K562 (cell line): ENCODE measurements around the gene AQP6. TPM values are rescaled to one million over a fixed set of nuclear protein-coding genes. Genes with fewer than 3 reads are reported as not detected.

ENCODE experiments used
- HMG20B ChIP-seq: fragments of 250-450 bp; sonication (Bioruptor Pico); IDR thresholded peaks from 2 replicates; pipeline ENCODE4 v1.5.0; 2021; ENCODE audit warnings: mild to moderate bottlenecking
- PHF8 ChIP-seq: fragments of 200-600 bp; sonication (generic); IDR thresholded peaks from 2 replicates; pipeline ENCODE4 v1.6.1; 2012; ENCODE audit warnings: mixed run types, mild to moderate bottlenecking, inconsistent platforms, low read length, moderate library complexity, borderline replicate concordance
- PTRF ChIP-seq: fragments of 450-650 bp; IDR thresholded peaks from 2 replicates; pipeline ENCODE4 v1.6.1; 2016; ENCODE audit warnings: mild to moderate bottlenecking, missing genetic modification characterization, missing compliant biosample characterization
- RBM34 ChIP-seq: fragments of 200-400 bp; formaldehyde crosslinking; IDR thresholded peaks from 2 replicates; pipeline ENCODE4 v1.6.1; 2018; ENCODE audit warnings: low read length, borderline replicate concordance; ENCODE audit not compliant: insufficient read depth
- SAFB ChIP-seq: fragments of 200-400 bp; formaldehyde crosslinking; IDR thresholded peaks from 2 replicates; pipeline ENCODE4 v1.6.1; 2017; ENCODE audit warnings: low read depth, low read length, borderline replicate concordance
- SNAPC5 ChIP-seq: fragments of 250-450 bp; sonication (Bioruptor Pico); IDR thresholded peaks from 2 replicates; pipeline ENCODE4 v1.8.0; 2021; ENCODE audit warnings: moderate library complexity, mild to moderate bottlenecking, inconsistent platforms
- SNIP1 ChIP-seq: fragments of 450-650 bp; IDR thresholded peaks from 2 replicates; pipeline ENCODE4 v1.7.1; 2017; ENCODE audit warnings: low read depth, mild to moderate bottlenecking
- TFAM ChIP-seq: fragments of 250-450 bp; sonication (Bioruptor Pico); conservative IDR thresholded peaks from 2 replicates; pipeline ENCODE4 v1.5.0; 2021; ENCODE audit warnings: mild to moderate bottlenecking, moderate library complexity
- ZBTB8A ChIP-seq: fragments of 450-650 bp; IDR thresholded peaks from 2 replicates; pipeline ENCODE4 v1.6.1; 2018; ENCODE audit warnings: mild to moderate bottlenecking, moderate library complexity; ENCODE audit not compliant: partially characterized antibody
- ZBTB9 ChIP-seq: fragments of 450-650 bp; formaldehyde crosslinking; IDR thresholded peaks from 2 replicates; pipeline ENCODE4 v1.4.0; 2020; ENCODE audit warnings: mild to moderate bottlenecking, moderate library complexity
- ZNF444 ChIP-seq: fragments of 250-450 bp; sonication (Bioruptor Pico); IDR thresholded peaks from 2 replicates; pipeline ENCODE4 v1.4.0; 2020; ENCODE audit warnings: mild to moderate bottlenecking, moderate library complexity
- polyA plus RNA-seq, 8 experiments: library from polyadenylated mRNA; depleted of rRNA in 4 of 8; stranded (reverse) in 5 of 8; unstranded in 3 of 8; fragments of >200 nt; fragmentation: Nextera tagmentation in 2 of 8; fragmentation: Illumina TruSeq in 1 of 8; extraction: Ambion mirVana in 2 of 8; extraction: Trizol in 1 of 8; gene quantifications; 2 replicates each; pipeline versions ENCODE4 v1.2.1 to v1.2.3, GENCODE V29; 2011 to 2014; ENCODE audit warnings: inconsistent platforms in 1 of 8, missing spikeins in 1 of 8
- total RNA-seq, 7 experiments: library from RNA; depleted of rRNA in 6 of 7; stranded (reverse); fragments of >200 nt in 6 of 7; fragmentation: Illumina TruSeq in 2 of 7; extraction: Trizol in 2 of 7; gene quantifications; 2 replicates each; pipeline versions ENCODE4 v1.2.1 to v1.2.3, GENCODE V29; 2011 to 2021; ENCODE audit warnings: low replicate concordance in 1 of 7
- TF ChIP-seq, protein P1 (sequence below), 3 experiments: fragments of 200-800 bp in 1 of 3; sonication (Bioruptor generic) in 1 of 3; sonication (generic) in 1 of 3; formaldehyde crosslinking in 1 of 3; IDR thresholded peaks; 2 replicates each; pipeline versions ENCODE4 v1.6.1 to v1.8.0; 2016 to 2022; ENCODE audit warnings: mild to moderate bottlenecking in 2 of 3, missing compliant biosample characterization in 2 of 3, missing genetic modification characterization in 2 of 3, missing genetic modification reagents in 1 of 3
- TF ChIP-seq, protein P2 (sequence below): sonication (generic); formaldehyde crosslinking; IDR thresholded peaks from 2 replicates; pipeline ENCODE4 v1.8.0; 2022; ENCODE audit warnings: missing genetic modification reagents, mild to moderate bottlenecking, borderline replicate concordance
- TF ChIP-seq, protein P3 (sequence below): sonication (generic); formaldehyde crosslinking; IDR thresholded peaks from 2 replicates; pipeline ENCODE4 v1.9.0; 2022; ENCODE audit warnings: mild to moderate bottlenecking, missing genetic modification reagents
- TF ChIP-seq, protein P4 (sequence below): fragments of 250-450 bp; sonication (Bioruptor Pico); IDR thresholded peaks from 2 replicates; pipeline ENCODE4 v1.5.0; 2021; ENCODE audit warnings: mild to moderate bottlenecking, borderline replicate concordance
- TF ChIP-seq, protein P5 (sequence below): sonication (generic); formaldehyde crosslinking; IDR thresholded peaks from 2 replicates; pipeline ENCODE4 v1.8.1; 2023; ENCODE audit warnings: mild to moderate bottlenecking, missing genetic modification reagents

Gene AQP6
- total and polyA plus RNA-seq, 9 of the 15 experiments (the other 6 are each of a cell fraction or from before 2014, with no cell fraction given): 0.05 to 0.12 TPM; not detected in 7

DNA sequence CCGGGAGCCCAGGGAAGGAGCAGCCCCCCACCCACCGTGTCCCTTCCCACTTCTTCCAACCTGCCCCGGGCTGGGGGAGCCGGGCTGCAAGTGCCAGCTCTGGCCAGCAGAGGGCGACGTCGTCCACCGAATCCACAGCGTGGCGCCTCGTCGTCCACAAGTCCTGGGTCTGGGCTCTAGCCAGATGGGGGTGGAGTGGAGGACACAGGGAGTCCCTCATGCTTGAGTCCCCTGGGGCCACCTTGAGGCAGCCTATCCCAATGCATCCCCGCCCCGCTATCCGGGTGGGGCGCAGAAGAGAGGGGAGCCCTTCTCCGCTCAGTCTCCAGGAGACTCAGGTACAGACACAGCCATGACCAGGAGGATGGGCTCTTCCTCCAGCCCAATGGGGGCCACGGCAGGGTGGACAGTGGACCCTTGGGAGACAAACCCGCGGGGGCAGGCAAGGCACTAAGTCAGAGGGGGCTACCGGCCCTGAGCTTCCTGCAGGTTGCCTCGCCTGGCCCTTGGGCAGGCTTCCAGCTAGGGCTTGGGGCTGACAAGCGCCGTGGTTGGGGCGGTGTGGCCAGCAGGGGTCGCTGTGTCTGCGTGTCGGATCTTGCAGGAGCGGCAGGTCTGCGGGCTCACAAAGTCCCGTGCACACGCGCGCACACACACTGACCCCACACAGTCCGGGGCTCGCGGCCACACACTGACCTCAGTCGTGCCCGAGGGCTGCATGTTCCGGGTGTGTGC lies 5.5 kb upstream of the AQP6 start (continued):
- TF ChIP-seq, protein P1, sequence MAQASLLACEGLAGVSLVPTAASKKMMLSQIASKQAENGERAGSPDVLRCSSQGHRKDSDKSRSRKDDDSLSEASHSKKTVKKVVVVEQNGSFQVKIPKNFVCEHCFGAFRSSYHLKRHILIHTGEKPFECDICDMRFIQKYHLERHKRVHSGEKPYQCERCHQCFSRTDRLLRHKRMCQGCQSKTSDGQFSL (CRISPR knock-in tag; IDR thresholded peaks at IDR 0.05): peak; percentile 89
- TF ChIP-seq, protein P1 (tag; IDR thresholded peaks at IDR 0.05): peak in 1 of 2 experiments; percentile 58; a peak in 1 of 4 replicates
- TF ChIP-seq ZBTB9 (CRISPR knock-in tag): peak; percentile 83; the same call in 1 of the 2 replicates
- no peak for TF ChIP-seq ZBTB8A
- no peak for TF ChIP-seq TFAM (CRISPR knock-in tag)
- TF ChIP-seq, protein P2, sequence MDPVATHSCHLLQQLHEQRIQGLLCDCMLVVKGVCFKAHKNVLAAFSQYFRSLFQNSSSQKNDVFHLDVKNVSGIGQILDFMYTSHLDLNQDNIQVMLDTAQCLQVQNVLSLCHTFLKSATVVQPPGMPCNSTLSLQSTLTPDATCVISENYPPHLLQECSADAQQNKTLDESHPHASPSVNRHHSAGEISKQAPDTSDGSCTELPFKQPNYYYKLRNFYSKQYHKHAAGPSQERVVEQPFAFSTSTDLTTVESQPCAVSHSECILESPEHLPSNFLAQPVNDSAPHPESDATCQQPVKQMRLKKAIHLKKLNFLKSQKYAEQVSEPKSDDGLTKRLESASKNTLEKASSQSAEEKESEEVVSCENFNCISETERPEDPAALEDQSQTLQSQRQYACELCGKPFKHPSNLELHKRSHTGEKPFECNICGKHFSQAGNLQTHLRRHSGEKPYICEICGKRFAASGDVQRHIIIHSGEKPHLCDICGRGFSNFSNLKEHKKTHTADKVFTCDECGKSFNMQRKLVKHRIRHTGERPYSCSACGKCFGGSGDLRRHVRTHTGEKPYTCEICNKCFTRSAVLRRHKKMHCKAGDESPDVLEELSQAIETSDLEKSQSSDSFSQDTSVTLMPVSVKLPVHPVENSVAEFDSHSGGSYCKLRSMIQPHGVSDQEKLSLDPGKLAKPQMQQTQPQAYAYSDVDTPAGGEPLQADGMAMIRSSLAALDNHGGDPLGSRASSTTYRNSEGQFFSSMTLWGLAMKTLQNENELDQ (CRISPR knock-in tag): no peak
- no peak for TF ChIP-seq ZNF444 (CRISPR knock-in tag)
- TF ChIP-seq HMG20B (CRISPR knock-in tag): no peak
- TF ChIP-seq, protein P3, sequence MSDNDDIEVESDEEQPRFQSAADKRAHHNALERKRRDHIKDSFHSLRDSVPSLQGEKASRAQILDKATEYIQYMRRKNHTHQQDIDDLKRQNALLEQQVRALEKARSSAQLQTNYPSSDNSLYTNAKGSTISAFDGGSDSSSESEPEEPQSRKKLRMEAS: no peak; the same call in 1 of the 2 replicates
- no peak for TF ChIP-seq RBM34
- peak; percentile 77; the same call in 1 of the 2 replicates for TF ChIP-seq SAFB
- no peak for TF ChIP-seq SNAPC5 (CRISPR knock-in tag)
- TF ChIP-seq, protein P4, sequence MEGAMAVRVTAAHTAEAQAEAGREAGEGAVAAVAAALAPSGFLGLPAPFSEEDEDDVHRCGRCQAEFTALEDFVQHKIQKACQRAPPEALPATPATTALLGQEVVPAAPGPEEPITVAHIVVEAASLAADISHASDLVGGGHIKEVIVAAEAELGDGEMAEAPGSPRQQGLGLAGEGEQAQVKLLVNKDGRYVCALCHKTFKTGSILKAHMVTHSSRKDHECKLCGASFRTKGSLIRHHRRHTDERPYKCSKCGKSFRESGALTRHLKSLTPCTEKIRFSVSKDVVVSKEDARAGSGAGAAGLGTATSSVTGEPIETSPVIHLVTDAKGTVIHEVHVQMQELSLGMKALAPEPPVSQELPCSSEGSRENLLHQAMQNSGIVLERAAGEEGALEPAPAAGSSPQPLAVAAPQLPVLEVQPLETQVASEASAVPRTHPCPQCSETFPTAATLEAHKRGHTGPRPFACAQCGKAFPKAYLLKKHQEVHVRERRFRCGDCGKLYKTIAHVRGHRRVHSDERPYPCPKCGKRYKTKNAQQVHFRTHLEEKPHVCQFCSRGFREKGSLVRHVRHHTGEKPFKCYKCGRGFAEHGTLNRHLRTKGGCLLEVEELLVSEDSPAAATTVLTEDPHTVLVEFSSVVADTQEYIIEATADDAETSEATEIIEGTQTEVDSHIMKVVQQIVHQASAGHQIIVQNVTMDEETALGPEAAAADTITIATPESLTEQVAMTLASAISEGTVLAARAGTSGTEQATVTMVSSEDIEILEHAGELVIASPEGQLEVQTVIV: no peak
- TF ChIP-seq SNIP1: no peak
- peak; percentile 40; the same call in 1 of the 2 replicates for TF ChIP-seq PHF8
- TF ChIP-seq, protein P5, sequence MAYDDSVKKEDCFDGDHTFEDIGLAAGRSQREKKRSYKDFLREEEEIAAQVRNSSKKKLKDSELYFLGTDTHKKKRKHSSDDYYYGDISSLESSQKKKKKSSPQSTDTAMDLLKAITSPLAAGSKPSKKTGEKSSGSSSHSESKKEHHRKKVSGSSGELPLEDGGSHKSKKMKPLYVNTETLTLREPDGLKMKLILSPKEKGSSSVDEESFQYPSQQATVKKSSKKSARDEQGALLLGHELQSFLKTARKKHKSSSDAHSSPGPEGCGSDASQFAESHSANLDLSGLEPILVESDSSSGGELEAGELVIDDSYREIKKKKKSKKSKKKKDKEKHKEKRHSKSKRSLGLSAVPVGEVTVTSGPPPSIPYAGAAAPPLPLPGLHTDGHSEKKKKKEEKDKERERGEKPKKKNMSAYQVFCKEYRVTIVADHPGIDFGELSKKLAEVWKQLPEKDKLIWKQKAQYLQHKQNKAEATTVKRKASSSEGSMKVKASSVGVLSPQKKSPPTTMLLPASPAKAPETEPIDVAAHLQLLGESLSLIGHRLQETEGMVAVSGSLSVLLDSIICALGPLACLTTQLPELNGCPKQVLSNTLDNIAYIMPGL (CRISPR knock-in tag): peak; percentile 53; the same call in 1 of the 2 replicates
- TF ChIP-seq PTRF (tag): no peak
